GM12872 (cell line): ENCODE data around the gene EFL1.

Experiments used
- TF ChIP-seq, protein P1 (sequence below): IDR thresholded peaks from 3 replicates; pipeline ENCODE4 v1.5.1; 2011; ENCODE audit warnings: low read depth, mild to moderate bottlenecking, low read length, moderate library complexity; ENCODE audit not compliant: insufficient read depth

The EFL1 gene

DNA sequence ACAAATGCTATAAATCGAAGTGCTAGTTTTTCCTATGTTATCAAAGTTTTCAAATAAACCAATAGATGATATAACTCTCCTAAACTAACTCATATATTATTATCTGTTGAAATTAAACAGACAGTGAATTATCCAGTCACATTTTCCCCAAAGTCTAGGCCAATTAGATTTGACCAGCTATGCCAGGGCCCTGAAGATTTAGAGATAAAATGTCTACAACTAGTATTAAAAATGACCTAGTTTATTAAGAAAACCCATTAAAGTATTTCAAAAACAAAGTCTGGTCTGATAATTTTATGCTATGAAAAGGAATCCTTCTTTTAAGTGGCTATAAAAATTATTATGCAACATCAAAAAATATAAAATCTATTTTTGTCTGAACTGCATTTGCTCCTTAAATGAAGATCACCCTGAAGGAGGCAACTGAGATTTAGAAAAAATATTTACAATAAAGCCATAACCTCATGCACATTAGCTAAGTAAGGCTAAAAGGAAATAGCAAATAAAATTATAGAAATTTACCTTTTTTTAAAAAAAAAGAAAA is 133.3 kb downstream of the EFL1 start:
- TF ChIP-seq, protein P1, sequence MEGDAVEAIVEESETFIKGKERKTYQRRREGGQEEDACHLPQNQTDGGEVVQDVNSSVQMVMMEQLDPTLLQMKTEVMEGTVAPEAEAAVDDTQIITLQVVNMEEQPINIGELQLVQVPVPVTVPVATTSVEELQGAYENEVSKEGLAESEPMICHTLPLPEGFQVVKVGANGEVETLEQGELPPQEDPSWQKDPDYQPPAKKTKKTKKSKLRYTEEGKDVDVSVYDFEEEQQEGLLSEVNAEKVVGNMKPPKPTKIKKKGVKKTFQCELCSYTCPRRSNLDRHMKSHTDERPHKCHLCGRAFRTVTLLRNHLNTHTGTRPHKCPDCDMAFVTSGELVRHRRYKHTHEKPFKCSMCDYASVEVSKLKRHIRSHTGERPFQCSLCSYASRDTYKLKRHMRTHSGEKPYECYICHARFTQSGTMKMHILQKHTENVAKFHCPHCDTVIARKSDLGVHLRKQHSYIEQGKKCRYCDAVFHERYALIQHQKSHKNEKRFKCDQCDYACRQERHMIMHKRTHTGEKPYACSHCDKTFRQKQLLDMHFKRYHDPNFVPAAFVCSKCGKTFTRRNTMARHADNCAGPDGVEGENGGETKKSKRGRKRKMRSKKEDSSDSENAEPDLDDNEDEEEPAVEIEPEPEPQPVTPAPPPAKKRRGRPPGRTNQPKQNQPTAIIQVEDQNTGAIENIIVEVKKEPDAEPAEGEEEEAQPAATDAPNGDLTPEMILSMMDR: no peak

DNA sequence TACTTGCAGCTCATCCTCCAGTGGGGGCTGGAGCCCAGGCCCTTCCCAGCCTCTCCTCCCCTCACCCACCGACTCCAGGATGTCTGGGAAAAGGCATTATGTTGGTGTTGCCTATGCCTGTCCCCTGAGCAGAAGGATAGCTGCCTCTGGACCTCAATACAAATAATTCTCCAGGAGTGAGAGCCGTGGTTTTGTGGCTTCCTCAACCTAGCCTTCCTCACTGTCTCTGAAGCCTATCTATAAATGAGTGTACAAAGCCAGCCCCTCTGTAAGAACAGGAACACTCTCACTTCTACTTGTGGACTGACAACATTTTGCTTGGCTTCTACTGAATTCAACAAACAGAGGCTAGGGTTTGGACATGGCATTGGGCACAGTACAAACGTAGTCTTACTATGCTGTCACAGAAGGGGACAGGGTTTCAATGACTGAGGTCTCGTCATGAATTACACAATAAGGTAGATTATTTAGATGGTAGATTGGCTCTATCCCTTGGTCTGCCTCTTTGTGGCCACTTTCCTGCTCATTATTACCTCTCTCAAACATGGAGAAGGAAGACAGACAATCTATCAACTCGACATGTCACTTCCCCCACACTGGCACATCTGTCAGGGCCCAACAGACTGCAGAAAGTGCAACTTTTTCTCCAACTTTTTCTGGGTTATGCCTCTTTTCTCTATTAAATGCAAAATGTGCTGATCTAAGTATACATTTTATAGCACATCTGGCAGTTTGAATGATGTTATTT is 134.0 kb downstream of the EFL1 start:
- TF ChIP-seq, protein P1: no peak

DNA sequence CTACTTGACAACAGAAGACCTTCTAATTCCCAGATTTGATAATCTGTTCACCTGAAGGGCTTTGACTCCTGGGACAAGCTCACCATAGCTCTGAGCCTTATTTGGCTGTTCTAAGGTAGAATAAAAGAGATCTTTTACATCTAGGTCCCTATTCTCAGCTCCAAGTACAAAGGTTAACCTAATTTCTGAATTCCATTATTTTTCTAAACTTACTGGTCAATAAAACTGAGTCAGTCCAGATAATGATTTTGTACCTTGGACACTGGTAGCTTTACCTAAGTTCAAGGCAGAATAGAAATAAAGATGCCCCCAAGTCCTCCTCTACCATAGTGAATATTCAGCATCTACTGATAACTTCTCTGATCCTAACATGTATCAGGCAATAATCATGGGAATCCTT is 135.0 kb downstream of the EFL1 start:
- TF ChIP-seq, protein P1: no peak

DNA sequence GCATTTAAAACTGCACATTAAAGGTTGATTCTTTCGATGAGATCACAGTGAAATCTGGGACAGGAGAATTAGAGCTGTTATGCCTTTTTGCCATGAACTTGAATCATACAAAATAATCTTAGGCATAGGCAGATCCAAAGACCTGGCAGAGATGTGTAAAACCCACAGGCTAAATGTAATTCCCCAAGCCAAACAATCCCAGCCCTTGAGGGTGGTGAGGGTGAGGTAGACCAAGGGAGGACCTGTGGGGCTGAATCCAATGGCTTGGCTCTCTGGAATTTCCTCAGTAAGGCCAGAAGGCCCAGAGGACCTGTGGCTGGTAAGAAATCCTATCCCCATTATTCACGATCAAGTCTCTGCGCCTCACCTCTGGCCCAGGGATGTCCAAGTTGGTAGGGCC is 136.2 kb downstream of the EFL1 start:
- TF ChIP-seq, protein P1: no peak

DNA sequence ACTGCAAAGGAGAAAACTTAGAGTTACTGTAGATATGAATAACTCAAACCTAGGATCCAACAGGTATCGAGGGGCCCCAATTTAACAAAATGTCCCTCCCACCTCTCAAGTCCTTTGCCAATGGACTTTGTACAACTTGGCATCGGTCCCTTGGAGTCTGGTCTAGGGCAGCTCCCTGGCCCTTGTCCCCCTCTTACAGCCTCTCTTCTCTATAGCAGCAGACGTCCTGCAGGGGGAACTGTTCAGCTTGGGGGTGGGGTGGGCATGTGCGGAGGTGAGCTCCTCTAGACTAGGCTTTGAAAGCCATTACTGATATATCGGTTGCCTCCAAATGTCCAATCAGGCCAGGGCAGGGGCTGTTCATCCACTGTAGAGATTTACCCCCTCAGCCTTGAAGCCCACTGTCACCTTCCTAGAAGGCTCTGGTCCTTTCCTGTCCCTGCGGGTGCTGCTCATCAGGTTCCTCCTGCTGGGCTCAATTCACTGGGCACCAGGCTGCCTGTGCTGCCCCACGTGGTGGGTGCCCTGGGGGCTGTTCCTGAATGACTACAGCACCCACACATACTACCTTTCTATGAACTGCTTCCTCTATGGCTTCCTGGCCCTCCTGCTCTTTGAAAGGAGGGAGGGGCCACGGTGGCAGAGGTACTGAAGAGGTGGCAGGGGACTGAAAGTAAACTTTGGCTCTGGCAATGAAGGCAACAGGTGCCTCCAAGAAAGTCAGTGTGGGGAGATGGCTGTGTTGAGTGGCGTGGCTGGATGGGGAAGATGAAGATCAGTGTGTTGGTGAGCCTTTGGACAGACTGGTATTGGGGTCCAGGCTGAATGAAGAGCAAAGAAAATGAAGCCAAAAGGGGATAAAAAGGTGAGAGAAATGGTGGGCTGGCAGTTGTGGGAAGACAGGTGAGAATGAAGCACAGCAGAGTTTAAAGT is 137.9 kb downstream of the EFL1 start:
- TF ChIP-seq, protein P1: 0 out of 3 replicates have a peak, but pooled peaks have one; percentile 14

DNA sequence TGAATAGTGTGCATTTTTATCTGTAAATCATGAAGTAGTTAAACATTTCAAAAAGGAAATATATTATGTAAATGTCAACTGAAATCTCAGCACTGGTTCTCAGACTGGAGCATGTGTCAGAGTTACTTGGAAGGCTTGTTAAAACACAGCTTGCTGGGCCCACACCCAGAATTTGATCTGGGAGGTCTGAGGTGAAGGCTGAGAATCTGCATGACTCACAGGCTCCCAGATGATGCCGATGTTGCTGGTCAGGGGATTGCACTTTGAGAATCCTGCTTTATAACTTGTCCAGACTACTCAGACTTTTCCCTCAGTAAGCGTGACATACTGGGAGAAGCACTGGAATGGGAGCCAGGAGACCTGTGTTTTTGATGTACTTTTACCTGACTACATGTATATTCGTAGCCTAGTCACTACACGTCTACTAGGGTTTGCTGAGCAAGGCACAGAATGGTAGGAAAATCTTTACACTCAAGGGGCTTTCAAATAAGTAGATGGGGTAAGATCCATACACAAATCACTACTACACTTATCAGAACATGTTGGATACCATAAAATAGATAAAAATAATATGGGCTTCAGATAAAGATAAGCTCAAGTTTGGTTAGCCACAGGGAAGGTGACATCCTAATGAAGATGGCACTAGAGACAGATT is 139.7 kb downstream of the EFL1 start:
- TF ChIP-seq, protein P1: no peak

DNA sequence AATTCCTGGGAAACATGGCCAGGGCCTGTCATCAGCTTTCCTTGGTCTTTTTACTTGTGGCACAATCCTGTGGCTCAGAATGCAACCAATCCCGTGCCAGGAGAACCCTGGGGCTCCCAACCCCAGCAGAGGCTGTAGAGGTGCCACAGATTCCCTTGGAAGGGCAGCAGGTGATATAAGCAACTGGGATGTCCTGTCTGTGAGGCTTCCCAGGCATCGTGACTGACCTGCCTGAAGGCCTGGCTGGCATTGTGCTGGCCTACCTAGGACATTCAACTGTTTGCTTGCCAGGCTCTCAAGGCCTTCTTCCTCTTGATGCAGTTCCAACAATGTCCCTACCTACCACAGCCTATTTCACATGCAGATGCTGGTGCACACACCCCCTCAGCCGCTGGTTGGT is 144.5 kb downstream of the EFL1 start:
- TF ChIP-seq, protein P1: no peak
